ENCODE measurements around the gene MYO1E. TPM values are rescaled to one million over a fixed set of nuclear protein-coding genes. Genes with fewer than 3 reads are reported as not detected.
"Not testable (repeated sequence)": the region's sequence is repeated elsewhere in the genome, so short reads cannot be mapped to it uniquely, and the experiment has no call there.

The MYO1E gene
- total RNA-seq, 2 experiments from 2014 or later, result 20.3 to 22.7 TPM

- intact Hi-C loops (cut with micrococcal nuclease), result no loop called here
- Mint-ChIP-seq H3K27ac (no peak overlapping the region), H3K36me3 (ENCODE audit: low read depth) (no peaks in the 10 kb centered on the region), H3K4me3 (no peak overlapping the region), H3K4me1 (ENCODE audit: low read depth) (no peaks in the 10 kb centered on the region), H3K27me3 (no peaks in the 10 kb centered on the region), H3K9me3 (no peaks in the 10 kb centered on the region)
- CTCF ChIA-PET, result interaction anchor here (1.8 kb wide), 1 partner anchor 78 kb away, joined by 5 read pairs; no protein-coding TSS in a partner anchor
- DNase-seq (no peak), ATAC-seq (no peak)
- TF ChIP-seq, protein P1, sequence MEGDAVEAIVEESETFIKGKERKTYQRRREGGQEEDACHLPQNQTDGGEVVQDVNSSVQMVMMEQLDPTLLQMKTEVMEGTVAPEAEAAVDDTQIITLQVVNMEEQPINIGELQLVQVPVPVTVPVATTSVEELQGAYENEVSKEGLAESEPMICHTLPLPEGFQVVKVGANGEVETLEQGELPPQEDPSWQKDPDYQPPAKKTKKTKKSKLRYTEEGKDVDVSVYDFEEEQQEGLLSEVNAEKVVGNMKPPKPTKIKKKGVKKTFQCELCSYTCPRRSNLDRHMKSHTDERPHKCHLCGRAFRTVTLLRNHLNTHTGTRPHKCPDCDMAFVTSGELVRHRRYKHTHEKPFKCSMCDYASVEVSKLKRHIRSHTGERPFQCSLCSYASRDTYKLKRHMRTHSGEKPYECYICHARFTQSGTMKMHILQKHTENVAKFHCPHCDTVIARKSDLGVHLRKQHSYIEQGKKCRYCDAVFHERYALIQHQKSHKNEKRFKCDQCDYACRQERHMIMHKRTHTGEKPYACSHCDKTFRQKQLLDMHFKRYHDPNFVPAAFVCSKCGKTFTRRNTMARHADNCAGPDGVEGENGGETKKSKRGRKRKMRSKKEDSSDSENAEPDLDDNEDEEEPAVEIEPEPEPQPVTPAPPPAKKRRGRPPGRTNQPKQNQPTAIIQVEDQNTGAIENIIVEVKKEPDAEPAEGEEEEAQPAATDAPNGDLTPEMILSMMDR (IDR thresholded peaks at IDR 0.05), result no peak
- POLR2A ChIA-PET, result no interaction called here
These were observed 225.0 kb downstream of the MYO1E start for GRCh38 chr15:59147666-59148065.

- H3K27me3 Mint-ChIP-seq; DNase-seq; H3K27ac Mint-ChIP-seq; intact Hi-C loops (cut with micrococcal nuclease); POLR2A ChIA-PET; ATAC-seq; H3K36me3 Mint-ChIP-seq (ENCODE audit: low read depth); CTCF ChIA-PET; H3K4me1 Mint-ChIP-seq (ENCODE audit: low read depth); H3K9me3 Mint-ChIP-seq; H3K4me3 Mint-ChIP-seq: not testable (repeated sequence)
These were observed 228.1 kb downstream of the MYO1E start for GRCh38 chr15:59144594-59144993.

DNA sequence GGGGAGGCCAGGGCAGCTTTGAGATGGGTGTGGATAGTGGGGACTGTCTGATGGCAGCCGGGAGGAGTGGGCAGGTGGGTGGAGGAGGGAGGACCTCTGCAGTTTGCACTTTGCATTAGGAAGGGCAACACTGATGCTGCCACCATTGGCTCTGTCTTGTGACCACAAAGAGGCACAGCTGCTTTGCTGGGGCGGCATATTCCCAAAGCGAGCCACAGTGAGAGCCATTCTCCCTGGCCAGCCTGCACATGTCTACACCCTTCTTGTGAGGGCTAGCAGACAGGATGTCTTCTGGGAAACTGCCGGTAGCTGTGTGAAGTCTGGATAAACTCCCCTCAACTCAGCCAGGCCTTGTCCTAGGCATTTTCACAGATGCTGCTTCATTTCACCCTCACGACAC is 229.4 kb downstream of the MYO1E start:
- intact Hi-C loops (cut with micrococcal nuclease), result no loop called here
- Mint-ChIP-seq H3K4me3 (no peak overlapping the region), H3K36me3 (ENCODE audit: low read depth) (no peaks in the 10 kb centered on the region), H3K9me3 (no peaks in the 10 kb centered on the region), H3K27ac (no peak overlapping the region), H3K4me1 (ENCODE audit: low read depth) (peaks cover 8% of the 10 kb centered on the region), H3K27me3 (no peaks in the 10 kb centered on the region)
- POLR2A ChIA-PET, result no interaction called here
- TF ChIP-seq, protein P1 (IDR thresholded peaks at IDR 0.05), result no peak
- ATAC-seq, result no peak
- DNase-seq, result no peak
- CTCF ChIA-PET, result interaction anchor here (0.8 kb wide), 1 partner anchor 349 kb away, joined by 3 read pairs; no protein-coding TSS in a partner anchor

DNA sequence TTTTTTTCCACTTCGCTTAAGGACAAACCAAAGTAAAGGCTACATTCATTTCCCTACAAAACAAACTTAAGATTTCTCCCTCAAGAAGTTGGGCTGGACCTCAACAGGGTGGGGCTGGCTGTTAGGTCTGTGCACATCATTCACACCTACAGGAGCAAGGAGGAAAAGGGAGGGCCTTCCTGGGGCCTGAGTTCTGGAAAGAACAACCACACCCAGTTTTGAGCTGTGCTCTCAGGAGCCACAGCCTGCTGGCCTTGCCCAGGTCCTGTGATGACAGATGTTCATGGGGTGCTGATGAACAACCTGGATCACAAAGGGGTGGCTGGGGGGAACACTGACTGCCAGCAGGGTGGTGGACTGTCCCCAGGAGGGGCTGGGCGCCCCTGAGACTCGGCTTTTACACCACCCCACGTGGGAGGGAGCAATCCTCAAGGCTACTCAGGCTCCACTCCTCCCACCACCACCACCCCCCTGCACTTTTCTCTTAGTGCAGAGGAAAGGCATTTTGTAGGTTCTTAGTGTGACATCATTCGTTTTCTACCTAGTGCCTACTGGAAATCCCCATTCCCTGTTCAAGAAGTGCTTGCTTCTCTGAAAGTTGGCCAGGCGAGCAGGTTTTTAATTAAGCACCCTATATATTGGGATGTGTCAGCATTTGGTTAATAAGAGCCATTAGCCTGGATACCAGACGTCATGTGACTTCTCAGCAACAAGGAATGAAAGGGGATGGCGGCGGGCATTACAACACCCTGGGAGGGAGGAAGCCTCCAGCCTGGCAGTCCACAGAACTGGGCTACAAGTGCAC is 232.0 kb downstream of the MYO1E start:
- Mint-ChIP-seq H3K4me3 (no peak overlapping the region), H3K4me1 (ENCODE audit: low read depth) (peaks cover 20% of the 10 kb centered on the region), H3K27me3 (no peaks in the 10 kb centered on the region), H3K27ac (peak overlapping the region; percentile 9), H3K36me3 (ENCODE audit: low read depth) (peaks cover 6% of the 10 kb centered on the region), H3K9me3 (no peaks in the 10 kb centered on the region)
- intact Hi-C loops (cut with micrococcal nuclease), result no loop called here
- CTCF ChIA-PET, result no interaction called here
- TF ChIP-seq, protein P1 (IDR thresholded peaks at IDR 0.05), result no peak
- ATAC-seq, result no peak
- POLR2A ChIA-PET, result no interaction called here
- DNase-seq, result no peak

DNA sequence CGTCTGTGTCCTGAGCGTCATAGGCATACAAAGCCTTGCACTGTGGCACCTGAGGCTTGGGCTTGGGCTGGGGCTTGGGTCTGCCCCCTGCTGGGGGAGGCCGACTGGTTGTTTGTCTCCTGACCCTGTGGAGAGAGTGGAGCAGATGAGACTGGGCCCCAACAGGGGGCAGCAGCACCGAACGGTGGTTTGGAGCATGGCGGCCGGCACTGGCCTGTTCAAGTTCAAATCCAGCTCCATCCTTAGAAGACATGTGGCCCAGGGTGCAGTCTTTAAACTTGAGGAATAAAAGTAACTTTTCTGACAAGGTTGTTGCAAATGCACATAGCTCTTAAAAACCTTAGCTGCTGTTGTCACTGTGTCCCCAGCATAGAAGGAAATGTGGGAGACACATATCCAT is 234.4 kb downstream of the MYO1E start:
- H3K4me1 Mint-ChIP-seq (ENCODE audit: low read depth), result peaks cover 20% of the 10 kb centered on the region
- DNase-seq (peak; percentile 68), ATAC-seq (peak; percentile 81)
- CTCF ChIA-PET, result interaction anchor here (0.7 to 1.7 kb wide), 10 partner anchors 14 to 272 kb away, joined by 3 to 8 read pairs (median 3); no protein-coding TSS in a partner anchor
- TF ChIP-seq, protein P1 (IDR thresholded peaks at IDR 0.05), result peak; percentile 40
- H3K9me3 Mint-ChIP-seq, result no peaks in the 10 kb centered on the region
- intact Hi-C loops (cut with micrococcal nuclease), result no loop called here
- no peak overlapping the region for H3K27ac Mint-ChIP-seq
- H3K27me3 Mint-ChIP-seq, result no peaks in the 10 kb centered on the region
- no peak overlapping the region for H3K4me3 Mint-ChIP-seq
- POLR2A ChIA-PET, result no interaction called here
- H3K36me3 Mint-ChIP-seq (ENCODE audit: low read depth), result peaks cover 8% of the 10 kb centered on the region

All from activated CD8-positive, alpha-beta T cell treated with anti-CD3 and anti-CD28 coated beads for 36 hours (primary cell).